Neuronal stem cell (in vitro differentiated cells): ENCODE results near the gene PACSIN2.
A peak's percentile ranks its signal among the peaks of the same experiment; 100 is the strongest.

Source experiments
- DNase-seq: peaks from one replicate; pipeline ENCODE4 v3.0.0-alpha.2; 2013; ENCODE audit warnings: low spot score
- H2AFZ ChIP-seq: one replicate; pipeline ENCODE4 v1.6.1; 2013; ENCODE audit warnings: mild to moderate bottlenecking, low read length, inconsistent platforms
- H2AK5ac ChIP-seq: 2 replicates; pipeline ENCODE4 v1.6.1; 2013; ENCODE audit warnings: low read depth, mild to moderate bottlenecking, inconsistent platforms, low read length, moderate library complexity, mixed read lengths
- H2BK120ac ChIP-seq: 2 replicates; pipeline ENCODE4 v1.6.1; 2013; ENCODE audit warnings: low read depth, mild to moderate bottlenecking, inconsistent platforms, low read length, moderate library complexity, mixed read lengths
- H2BK12ac ChIP-seq: one replicate; pipeline ENCODE4 v1.6.1; 2013; ENCODE audit warnings: low read length, inconsistent platforms
- H2BK15ac ChIP-seq: 2 replicates; pipeline ENCODE4 v1.6.1; 2013; ENCODE audit warnings: mild to moderate bottlenecking, low read length, inconsistent platforms, mixed read lengths
- H2BK5ac ChIP-seq: one replicate; pipeline ENCODE4 v1.6.1; 2013; ENCODE audit warnings: inconsistent platforms, mild to moderate bottlenecking, low read length, moderate library complexity
- H3K14ac ChIP-seq: one replicate; pipeline ENCODE4 v1.6.1; 2013; ENCODE audit warnings: low read length, inconsistent platforms
- H3K18ac ChIP-seq: 2 replicates; pipeline ENCODE4 v1.6.1; 2013; ENCODE audit warnings: low read length, inconsistent platforms
- H3K23ac ChIP-seq: 2 replicates; pipeline ENCODE4 v1.6.1; 2013; ENCODE audit warnings: low read depth, mild to moderate bottlenecking, mixed read lengths, low read length, inconsistent platforms; ENCODE audit not compliant: poor library complexity
- H3K27ac ChIP-seq: replicated peaks from 3 replicates; pipeline ENCODE4 v1.5.1; 2013; ENCODE audit warnings: low read length, inconsistent platforms
- H3K27me3 ChIP-seq, 3 experiments: 2 replicates each; pipeline ENCODE4 v1.6.1; 2013; ENCODE audit warnings: low read length in 3 of 3, mild to moderate bottlenecking in 2 of 3, inconsistent platforms in 1 of 3, low read depth in 1 of 3, mixed read lengths in 1 of 3, moderate library complexity in 1 of 3; ENCODE audit not compliant: control insufficient read depth in 3 of 3, insufficient read depth in 3 of 3
- H3K36me3 ChIP-seq, 2 donors: replicated peaks in 1 of 2; 2 replicates each; pipeline ENCODE4 v1.6.1; 2013; ENCODE audit warnings: low read length in 2 of 2; ENCODE audit not compliant: control insufficient read depth in 2 of 2, insufficient read depth in 2 of 2
- H3K4ac ChIP-seq: 2 replicates; pipeline ENCODE4 v1.6.1; 2013; ENCODE audit warnings: inconsistent platforms, mild to moderate bottlenecking, low read length, moderate library complexity
- H3K4me1 ChIP-seq, 2 donors: 1 replicate in 1 of 2; 2 replicates in 1 of 2; pipeline ENCODE4 v1.6.1; 2013; ENCODE audit warnings: low read length in 2 of 2, low read depth in 1 of 2; ENCODE audit not compliant: control insufficient read depth in 2 of 2, insufficient read depth in 1 of 2
- H3K4me2 ChIP-seq: one replicate; pipeline ENCODE4 v1.6.1; 2013; ENCODE audit warnings: mild to moderate bottlenecking, low read length, inconsistent platforms; ENCODE audit not compliant: insufficient read depth, poor library complexity, severe bottlenecking
- H3K4me3 ChIP-seq, 2 donors: 2 replicates each; pipeline ENCODE4 v1.5.1; 2013; ENCODE audit warnings: low read length in 2 of 2, mild to moderate bottlenecking in 2 of 2, inconsistent platforms in 1 of 2, moderate library complexity in 1 of 2
- H3K79me1 ChIP-seq: one replicate; pipeline ENCODE4 v1.6.1; 2013; ENCODE audit warnings: low read depth, mild to moderate bottlenecking, inconsistent platforms, low read length, moderate library complexity
- H3K9ac ChIP-seq: one replicate; pipeline ENCODE4 v1.6.1; 2013; ENCODE audit warnings: mild to moderate bottlenecking, low read depth, low read length, inconsistent platforms; ENCODE audit not compliant: poor library complexity
- H3K9me3 ChIP-seq, 2 donors: replicated peaks in 1 of 2; 2 replicates each; pipeline versions ENCODE3 to v1.6.1; 2013; ENCODE audit warnings: low read length in 2 of 2, mild to moderate bottlenecking in 2 of 2, inconsistent platforms in 1 of 2, low read depth in 1 of 2, mixed read lengths in 1 of 2, moderate library complexity in 1 of 2; ENCODE audit not compliant: control insufficient read depth in 2 of 2, insufficient read depth in 1 of 2
- H4K8ac ChIP-seq: one replicate; pipeline ENCODE4 v1.6.1; 2013; ENCODE audit warnings: low read depth, mild to moderate bottlenecking, inconsistent platforms, low read length, moderate library complexity
- H4K91ac ChIP-seq: one replicate; pipeline ENCODE4 v1.6.1; 2013; ENCODE audit warnings: low read length, low read depth, mild to moderate bottlenecking, inconsistent platforms; ENCODE audit not compliant: poor library complexity
- WGBS, 2 donors: extraction: QIAGEN DNeasy Blood & Tissue Kit; methylation state at CpG; one replicate each; pipeline ENCODE4 v1.1.7; 2013; ENCODE audit warnings: missing lambda C conversion rate in 2 of 2, mixed read lengths in 1 of 2; ENCODE audit not compliant: insufficient read length in 2 of 2, insufficient replicate concordance in 1 of 2; ENCODE audit errors: extremely low coverage in 2 of 2; 5-methylcytosine and 5-hydroxymethylcytosine counted together

Gene PACSIN2

DNA sequence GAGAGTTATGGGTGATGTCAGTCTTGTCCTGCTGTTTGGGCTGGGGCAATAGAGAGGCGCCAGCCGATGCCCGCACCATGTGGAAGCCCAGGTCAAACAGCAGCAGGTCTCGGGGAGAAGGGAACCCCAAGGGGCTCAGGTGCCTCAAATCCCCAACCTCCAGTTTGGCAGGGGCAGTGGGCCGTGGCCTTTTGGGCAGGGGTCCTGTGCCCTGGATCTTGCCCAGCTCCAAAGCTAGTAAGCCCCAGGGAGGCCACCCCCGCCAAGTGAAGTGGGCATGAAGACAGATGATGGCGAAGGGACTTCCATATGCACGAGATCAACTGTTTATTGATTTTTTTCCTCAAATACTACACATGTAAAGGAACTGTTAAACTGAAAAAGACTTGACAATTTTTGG is 145.5 kb downstream of the PACSIN2 start:
- Histone ChIP-seq H2BK5ac (no peak overlapping the region), H2BK15ac (no peak overlapping the region), H2BK120ac (no peak overlapping the region), H3K4me1 (no peaks in the 10 kb centered on the region), H3K27ac (no peak overlapping the region), H3K27me3 (no peaks in the 10 kb centered on the region), H2AFZ (no peak overlapping the region), H2BK12ac (no peak overlapping the region), H3K4me3 (no peak overlapping the region), H3K36me3 (peaks cover 24 to 60% of the 10 kb centered on the region in 2 donors), H4K91ac (no peak overlapping the region), H3K23ac (no peak overlapping the region), H3K4ac (no peak overlapping the region), H3K9ac (no peak overlapping the region), H3K9me3 (peaks cover 0 to 2% of the 10 kb centered on the region in 2 donors), H3K14ac (no peak overlapping the region), H3K4me2 (no peak overlapping the region), H3K79me1 (peaks cover 4% of the 10 kb centered on the region), H2AK5ac (no peak overlapping the region), H4K8ac (no peak overlapping the region), H3K18ac (no peak overlapping the region)
- WGBS, 2 donors = no CpG with 5 or more reads among the region's 8 CpGs
- no peak for DNase-seq

DNA sequence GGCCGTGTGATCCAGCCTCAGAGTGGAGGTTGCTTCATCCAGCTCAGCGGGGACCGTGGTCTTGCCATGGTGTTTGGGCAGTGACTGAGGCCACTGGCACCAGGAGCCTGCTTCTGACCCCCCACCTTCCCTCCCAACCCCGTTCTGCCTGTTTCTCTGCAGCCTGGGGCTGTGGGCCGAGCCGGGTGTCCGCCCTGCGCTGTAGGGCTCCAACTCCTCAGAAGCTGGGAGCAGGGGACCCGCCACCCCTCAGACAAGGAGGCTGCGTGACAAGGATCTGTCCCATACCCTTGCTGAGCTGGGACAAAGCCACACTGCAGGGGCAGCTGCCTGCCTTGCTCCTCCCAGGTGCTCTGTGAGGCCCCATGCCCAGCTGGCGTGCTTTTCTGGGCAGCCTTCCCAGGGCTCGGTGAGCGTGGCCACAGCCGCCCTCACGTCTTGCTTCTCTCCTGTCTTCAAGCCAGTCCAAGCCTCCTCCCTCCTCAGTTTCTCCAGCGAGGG is 146.1 kb downstream of the PACSIN2 start:
- Histone ChIP-seq H3K14ac (no peak overlapping the region), H2BK120ac (no peak overlapping the region), H3K9me3 (peaks cover 0 to 2% of the 10 kb centered on the region in 2 donors), H3K4me1 (no peaks in the 10 kb centered on the region), H2BK5ac (no peak overlapping the region), H4K91ac (no peak overlapping the region), H2AFZ (no peak overlapping the region), H2BK15ac (no peak overlapping the region), H3K4ac (no peak overlapping the region), H3K23ac (peak overlapping the region; percentile 89), H4K8ac (no peak overlapping the region), H3K27ac (no peak overlapping the region), H2AK5ac (no peak overlapping the region), H3K79me1 (peaks cover 4% of the 10 kb centered on the region), H3K4me2 (no peak overlapping the region), H3K36me3 (peaks cover 24 to 53% of the 10 kb centered on the region in 2 donors), H3K18ac (peak overlapping the region; percentile 48), H2BK12ac (no peak overlapping the region), H3K9ac (peak overlapping the region; percentile 50), H3K4me3 (no peak overlapping the region), H3K27me3 (no peaks in the 10 kb centered on the region)
- DNase-seq = no peak
- no CpG with 5 or more reads among the region's 16 CpGs for WGBS, 2 donors

DNA sequence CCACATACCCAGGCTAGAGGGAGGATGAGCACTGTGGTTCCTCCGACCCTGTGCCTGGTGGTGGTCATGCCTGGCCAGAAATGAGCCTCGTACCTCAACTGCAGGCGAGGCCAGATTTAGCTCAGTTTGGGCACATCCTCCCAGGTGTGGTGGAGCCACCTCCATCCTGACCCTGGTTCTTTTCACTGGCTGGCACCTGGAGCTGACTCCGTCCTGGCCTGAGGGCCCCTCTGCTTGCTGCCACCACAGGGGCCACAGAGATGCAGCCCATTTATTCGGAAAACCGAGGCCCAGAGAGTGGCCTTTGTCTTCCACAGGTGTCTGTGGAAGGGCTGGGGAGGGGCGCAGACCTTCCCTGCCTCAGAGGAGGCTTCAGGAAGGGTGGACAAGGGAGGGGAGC is 148.8 kb downstream of the PACSIN2 start:
- no peak overlapping the region for H3K9ac ChIP-seq
- H4K8ac ChIP-seq = no peak overlapping the region
- peaks cover 2% of the 10 kb centered on the region for H3K79me1 ChIP-seq
- H2AK5ac ChIP-seq = no peak overlapping the region
- H3K27ac ChIP-seq = no peak overlapping the region
- no peak overlapping the region for H3K4me3 ChIP-seq
- H3K4me2 ChIP-seq = no peak overlapping the region
- H3K27me3 ChIP-seq = no peaks in the 10 kb centered on the region
- H3K14ac ChIP-seq = no peak overlapping the region
- peak overlapping the region; percentile 3 for H2BK15ac ChIP-seq
- H2BK120ac ChIP-seq = no peak overlapping the region
- H3K36me3 ChIP-seq = peaks cover 5 to 26% of the 10 kb centered on the region in 2 donors
- DNase-seq = no peak
- no peak overlapping the region for H3K18ac ChIP-seq
- H3K9me3 ChIP-seq = no peaks in the 10 kb centered on the region
- H3K4ac ChIP-seq = no peak overlapping the region
- no peak overlapping the region for H3K23ac ChIP-seq
- no peak overlapping the region for H2BK12ac ChIP-seq
- WGBS, 2 donors = no CpG with 5 or more reads among the region's 7 CpGs
- no peak overlapping the region for H2BK5ac ChIP-seq
- H2AFZ ChIP-seq = no peak overlapping the region
- H3K4me1 ChIP-seq = no peaks in the 10 kb centered on the region
- no peak overlapping the region for H4K91ac ChIP-seq

DNA sequence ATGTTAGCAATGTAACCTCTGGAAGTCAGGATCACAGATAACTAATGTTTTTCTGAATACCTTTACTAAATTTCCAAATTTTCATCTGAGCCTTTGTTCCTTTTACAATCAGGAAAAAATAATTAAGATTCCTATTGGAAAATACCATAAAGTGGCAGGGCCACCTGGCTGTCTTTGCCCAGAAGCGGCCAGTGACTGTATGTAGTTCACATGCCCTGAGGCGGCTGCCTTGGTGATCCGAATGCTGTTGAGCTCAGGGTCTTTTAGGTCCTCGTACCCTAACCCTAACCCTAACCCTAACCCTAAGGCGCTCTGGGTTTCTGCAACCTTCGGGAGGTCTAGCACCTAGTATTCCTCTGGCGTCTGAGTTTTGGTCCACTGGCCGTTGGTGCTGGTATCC is 149.4 kb downstream of the PACSIN2 start:
- Histone ChIP-seq H4K91ac (no peak overlapping the region), H2BK15ac (no peak overlapping the region), H3K18ac (no peak overlapping the region), H3K36me3 (peaks cover under 1 to 21% of the 10 kb centered on the region in 2 donors), H3K79me1 (peaks cover 2% of the 10 kb centered on the region), H2AK5ac (no peak overlapping the region), H3K23ac (no peak overlapping the region), H3K27me3 (no peaks in the 10 kb centered on the region), H3K4ac (no peak overlapping the region), H3K27ac (no peak overlapping the region), H3K9me3 (no peaks in the 10 kb centered on the region), H2BK5ac (no peak overlapping the region), H3K4me3 (no peak overlapping the region), H3K4me1 (no peaks in the 10 kb centered on the region), H2BK12ac (no peak overlapping the region), H3K9ac (no peak overlapping the region), H4K8ac (no peak overlapping the region), H3K14ac (no peak overlapping the region), H3K4me2 (no peak overlapping the region), H2AFZ (no peak overlapping the region), H2BK120ac (no peak overlapping the region)
- no CpG with 5 or more reads among the region's 8 CpGs for WGBS, 2 donors
- no peak for DNase-seq
